ENCODE data around the gene MKS1.

Gene MKS1

GRCh38 chr17:58219007-58219788 lies at the start of gene MKS1:
TSS of gene MKS1 (minus strand) at chr17:58219255. CDS start at chr17:58219230, 25 bp downstream.
- DNase-seq, result peak; percentile 95 to 97

DNA sequence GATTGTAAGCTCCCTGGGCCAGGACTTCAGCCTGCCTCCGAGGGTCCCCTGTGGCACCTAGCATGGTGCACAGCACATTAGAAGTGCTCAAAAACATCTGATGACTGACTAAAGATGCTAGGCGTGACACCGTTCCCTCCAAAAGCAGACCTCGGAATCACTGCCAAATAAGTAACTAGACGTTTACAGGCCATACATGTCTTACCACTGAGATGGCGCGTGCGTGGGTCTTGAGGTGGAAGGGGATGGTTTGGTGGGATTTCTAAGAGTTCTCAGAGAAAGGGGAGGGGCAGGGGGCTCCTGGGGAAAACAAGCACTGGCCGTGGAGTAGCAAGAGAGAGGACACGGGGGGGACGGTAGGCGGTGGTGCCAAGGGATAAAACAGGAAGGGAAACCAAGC lies 49.3 kb upstream of the MKS1 start:
- no peak for DNase-seq

GRCh38 chr17:58267347-58268324 lies 48.6 kb upstream of the MKS1 start:
- DNase-seq, result no peak

- no peak for DNase-seq
Observed at GRCh38 chr17:58265902-58266875, 47.1 kb upstream of the MKS1 start.

DNA sequence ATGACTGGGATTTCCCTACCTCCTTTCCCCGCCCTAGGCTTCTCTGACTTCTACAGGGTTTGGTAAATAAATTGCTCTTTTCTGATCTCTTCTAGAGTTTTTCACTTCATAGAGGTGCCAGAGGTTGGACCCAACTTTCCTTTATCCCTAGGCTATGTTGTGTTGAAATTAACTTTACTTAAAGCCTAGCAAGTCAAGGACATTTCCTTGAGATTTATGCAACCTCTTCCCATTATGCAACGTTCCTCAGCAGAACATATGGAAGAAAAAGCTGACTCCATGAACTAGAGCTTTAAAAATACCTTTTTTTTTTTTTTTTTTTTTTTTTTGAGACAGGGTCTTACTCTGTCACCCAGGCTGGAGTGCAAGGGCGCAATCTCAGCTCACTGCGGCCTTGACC lies 46.2 kb upstream of the MKS1 start:
- DNase-seq, result no peak

GRCh38 chr17:58264407-58265103 lies 45.5 kb upstream of the MKS1 start:
- no peak for DNase-seq

GRCh38 chr17:58263773-58264172 lies 44.7 kb upstream of the MKS1 start:
- no peak for DNase-seq

DNA sequence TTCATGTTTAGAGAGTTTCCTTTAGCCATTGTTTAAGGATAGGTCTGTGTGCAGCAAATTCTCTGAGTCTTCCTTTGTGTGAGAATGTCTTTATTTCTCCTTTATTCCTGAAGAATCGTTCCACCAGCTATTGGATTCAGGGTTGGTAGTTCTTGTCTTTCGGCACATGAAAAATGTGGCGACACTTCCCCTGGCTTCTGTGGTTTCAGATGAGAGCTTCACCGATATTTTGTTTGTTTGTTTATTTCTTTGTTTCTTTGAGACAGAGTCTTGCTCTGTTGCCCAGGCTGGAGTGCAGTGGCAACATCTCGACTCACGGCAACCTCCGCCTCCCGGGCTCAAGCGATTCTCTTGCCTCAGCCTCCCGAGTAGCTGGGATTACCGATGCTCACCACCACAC lies 43.1 kb upstream of the MKS1 start:
- no peak for DNase-seq

GRCh38 chr17:58254803-58255202 lies 35.7 kb upstream of the MKS1 start:
- no peak for DNase-seq

- DNase-seq, result no peak
Observed at GRCh38 chr17:58253082-58253481, 34.0 kb upstream of the MKS1 start.

GRCh38 chr17:58252141-58252540 lies 33.1 kb upstream of the MKS1 start:
- no peak for DNase-seq

- DNase-seq, result no peak
Observed at GRCh38 chr17:58250344-58251011, 31.4 kb upstream of the MKS1 start.

GRCh38 chr17:58249270-58250133 lies 30.4 kb upstream of the MKS1 start:
- peak; percentile 62 to 78 for DNase-seq

DNA sequence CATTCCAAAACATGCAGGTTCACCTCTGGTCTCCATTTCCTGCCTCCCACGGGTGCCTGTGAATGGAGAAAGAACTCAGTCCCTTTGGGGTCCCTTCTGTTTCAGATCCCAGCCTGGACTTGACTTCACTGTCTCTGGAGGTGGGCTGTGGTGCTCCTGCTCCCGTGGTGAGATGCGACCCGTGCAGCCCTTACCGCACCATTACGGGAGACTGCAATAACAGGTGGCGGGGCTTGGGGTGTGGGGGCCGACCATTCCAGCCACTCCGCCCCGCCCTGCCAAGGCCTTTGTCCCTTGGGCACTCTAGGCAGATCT lies 29.9 kb upstream of the MKS1 start:
- no peak for DNase-seq

GRCh38 chr17:58247511-58248363 lies 28.7 kb upstream of the MKS1 start:
- no peak for DNase-seq

DNA sequence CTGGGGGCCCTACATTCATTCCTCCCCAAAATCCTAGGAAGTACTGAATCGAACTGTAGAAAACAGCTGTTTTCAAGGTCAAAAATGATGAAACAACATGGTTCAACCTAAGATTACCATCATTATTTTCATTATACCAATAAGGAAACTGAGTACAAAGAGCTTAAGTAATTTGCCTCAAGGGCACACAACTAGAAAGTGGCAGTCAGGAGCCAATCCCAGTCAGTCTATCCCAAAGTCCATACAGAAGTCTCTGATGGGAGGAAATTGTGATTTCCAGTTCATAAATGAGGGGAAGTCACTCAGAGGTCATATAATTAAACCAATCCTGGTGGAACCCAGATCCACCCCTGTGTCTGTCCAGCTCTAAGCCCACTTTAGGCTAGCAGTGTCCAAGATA lies 27.7 kb upstream of the MKS1 start:
- no peak for DNase-seq

- DNase-seq, result no peak
Observed at GRCh38 chr17:58246104-58246740, 27.2 kb upstream of the MKS1 start.

- no peak for DNase-seq
Observed at GRCh38 chr17:58245428-58246103, 26.5 kb upstream of the MKS1 start.
